Esophagus squamous epithelium (tissue), 5 donors: Measurements from ENCODE around the gene GPD1. TPM values are rescaled to one million over a fixed set of nuclear protein-coding genes. Genes with fewer than 3 reads are reported as not detected.

Experiments
- DNase-seq: peaks from one replicate; lab custom pipeline; 2025; lab: John Stamatoyannopoulos, UW
- H3K27ac ChIP-seq, 4 donors: fragments of 200-600 bp; sonication (generic); one replicate each; pipeline ENCODE4 v1.5.1; 2016 to 2019; ENCODE audit warnings: mild to moderate bottlenecking in 1 of 4
- H3K27me3 ChIP-seq, 4 donors: fragments of 200-600 bp; sonication (generic); 1 replicate in 3 of 4; 2 replicates in 1 of 4; pipeline versions ENCODE4 v1.5.1 to v1.6.0; 2017 to 2021; ENCODE audit warnings: antibody characterized with exemption in 1 of 4
- H3K36me3 ChIP-seq, 3 donors: fragments of 200-600 bp; sonication (generic); one replicate each; pipeline ENCODE4 v1.5.1; 2016 to 2019
- H3K4me1 ChIP-seq, 3 donors: fragments of 200-600 bp; sonication (generic); one replicate each; pipeline ENCODE4 v1.5.1; 2017 to 2019
- H3K4me3 ChIP-seq, 4 donors: fragments of 200-600 bp; sonication (generic); 1 replicate in 3 of 4; 2 replicates in 1 of 4; pipeline ENCODE4 v1.5.1; 2016 to 2019; ENCODE audit warnings: mild to moderate bottlenecking in 2 of 4, moderate library complexity in 1 of 4
- H3K9me3 ChIP-seq, 3 donors: fragments of 200-600 bp; sonication (generic); one replicate each; pipeline ENCODE4 v1.5.1; 2016 to 2019
- CTCF ChIP-seq, 6 experiments: fragments of 450-650 bp in 4 of 6; fragments of 200-600 bp in 2 of 6; sonication (generic) in 2 of 6; IDR thresholded peaks; one replicate each; pipeline ENCODE4 v1.5.1; 2016 to 2019; ENCODE audit warnings: antibody characterized with exemption in 6 of 6, mild to moderate bottlenecking in 4 of 6, moderate library complexity in 4 of 6
- POLR2A ChIP-seq, 4 donors: fragments of 450-650 bp; IDR thresholded peaks; one replicate each; pipeline ENCODE4 v1.6.1; 2017; ENCODE audit warnings: antibody characterized with exemption in 4 of 4, mild to moderate bottlenecking in 4 of 4, moderate library complexity in 3 of 4
- WGBS, 2 donors: methylation state at CpG; one replicate each; pipeline ENCODE4 v1.1.5; 2018; 5-methylcytosine and 5-hydroxymethylcytosine counted together
- intact Hi-C: fragments of 100-400 bp; cut with DNase I; formaldehyde crosslinking; loops from one replicate; pipeline ENCODE4 v1.15.0; 2022
- total RNA-seq, 4 donors: library from RNA; depleted of rRNA; stranded (reverse); fragments of >200 nt; gene quantifications; one replicate each; pipeline ENCODE4 v1.1.0, GENCODE V29; 2016
- donor health status: DM: yes; HTN: yes; CAD: no.

The GPD1 gene
- total RNA-seq, 4 donors from 2014 or later = 0.38 to 0.53 (median 0.44) TPM; not detected in 1

- H3K27me3 ChIP-seq = no peaks in the 10 kb centered on the region
- no peak for DNase-seq
- intact Hi-C loops = no loop called here
- no peak overlapping the region for H3K4me3 ChIP-seq
- H3K36me3 ChIP-seq = peaks cover 0 to 6% (median 0%) of the 10 kb centered on the region in 3 donors
- no peak for TF ChIP-seq CTCF (IDR thresholded peaks at IDR 0.05)
- TF ChIP-seq POLR2A (IDR thresholded peaks at IDR 0.05) = no peak
- WGBS, 2 donors = 78% methylated on average over 2 of the region's 2 CpGs
- H3K9me3 ChIP-seq = no peaks in the 10 kb centered on the region
- peaks cover 0 to under 1% (median 0%) of the 10 kb centered on the region in 3 donors for H3K4me1 ChIP-seq
- no peak overlapping the region for H3K27ac ChIP-seq
These were observed 53.5 kb downstream of the GPD1 start for GRCh38 chr12:50157259-50157658.

GRCh38 chr12:50160643-50161042 is 56.8 kb downstream of the GPD1 start:
- no peaks in the 10 kb centered on the region for H3K36me3 ChIP-seq
- TF ChIP-seq POLR2A (IDR thresholded peaks at IDR 0.05) (no peak), CTCF (IDR thresholded peaks at IDR 0.05) (no peak)
- no peak overlapping the region for H3K27ac ChIP-seq
- no peak overlapping the region for H3K4me3 ChIP-seq
- no peaks in the 10 kb centered on the region for H3K9me3 ChIP-seq
- no peaks in the 10 kb centered on the region for H3K27me3 ChIP-seq
- H3K4me1 ChIP-seq = peaks cover 0 to 30% (median 2%) of the 10 kb centered on the region in 3 donors
- intact Hi-C loops = no loop called here
- DNase-seq = no peak

Other genes starting within 250 kb of the GPD1 start
- gene FAIM2, start 200.1 kb upstream of the GPD1 start, total RNA-seq = 1 to 10 TPM in 1 of 4 donors, under 1 TPM in 3; 0.13 to 2.9 (median 0.23) TPM
- gene AQP2, start 153.3 kb upstream of the GPD1 start, total RNA-seq = not detected
- 10 to 100 TPM in 3 of 4 donors, 1 to 10 TPM in 1; 4.7 to 42.2 (median 18.6) TPM for gene AQP5, start 142.1 kb upstream of the GPD1 start, total RNA-seq
- not detected for gene AQP6, start 131.1 kb upstream of the GPD1 start, total RNA-seq
- 10 to 100 TPM; 20.1 to 44.7 (median 33.6) TPM for gene RACGAP1, start 78.5 kb upstream of the GPD1 start, total RNA-seq
- gene ASIC1, start 46.4 kb upstream of the GPD1 start, total RNA-seq = 1 to 10 TPM; 1.5 to 5.7 (median 2.6) TPM
- gene SMARCD1, start 18.7 kb upstream of the GPD1 start, total RNA-seq = 10 to 100 TPM; 34.5 to 67.8 (median 46.5) TPM
- gene COX14, start 8.2 kb downstream of the GPD1 start, total RNA-seq = 10 to 100 TPM; 32.1 to 68.7 (median 53.5) TPM
- 10 to 100 TPM; 13.0 to 27.5 (median 21.2) TPM for gene CERS5, start 63.4 kb downstream of the GPD1 start, total RNA-seq
- gene LIMA1, start 179.5 kb downstream of the GPD1 start, total RNA-seq = 10 to 100 TPM; 48.0 to 70.0 (median 62.7) TPM